ENCODE results near the gene ADAM20.
"Not testable (repeated sequence)": the region's sequence is repeated elsewhere in the genome, so short reads cannot be mapped to it uniquely, and the experiment has no call there.

The ADAM20 gene

DNA sequence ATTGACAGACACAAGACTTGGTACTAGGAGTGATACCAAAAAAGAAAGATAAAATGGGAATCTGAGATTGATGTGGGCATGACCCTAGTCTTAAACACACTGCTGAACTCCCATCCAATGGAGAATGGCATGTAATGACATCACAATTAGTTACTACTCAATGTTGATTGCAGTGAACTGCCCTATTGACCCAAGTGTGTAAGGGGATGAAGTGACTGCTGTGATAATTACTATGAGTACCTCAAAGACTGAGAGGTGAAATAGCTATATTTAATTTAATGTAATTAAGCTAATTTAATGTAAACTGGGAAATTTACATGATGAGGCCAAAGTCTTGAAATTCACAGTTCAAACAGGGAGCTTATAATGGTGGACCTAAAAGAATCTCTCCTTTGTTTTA is at the start of gene ADAM20:
ADAM20 (minus strand) TSS at position 101 of the 400 bp plus-strand sequence. CDS start 10,247 bp downstream, outside the sequence.
- DNase-seq (ENCODE audit: low read depth) = no peak

DNA sequence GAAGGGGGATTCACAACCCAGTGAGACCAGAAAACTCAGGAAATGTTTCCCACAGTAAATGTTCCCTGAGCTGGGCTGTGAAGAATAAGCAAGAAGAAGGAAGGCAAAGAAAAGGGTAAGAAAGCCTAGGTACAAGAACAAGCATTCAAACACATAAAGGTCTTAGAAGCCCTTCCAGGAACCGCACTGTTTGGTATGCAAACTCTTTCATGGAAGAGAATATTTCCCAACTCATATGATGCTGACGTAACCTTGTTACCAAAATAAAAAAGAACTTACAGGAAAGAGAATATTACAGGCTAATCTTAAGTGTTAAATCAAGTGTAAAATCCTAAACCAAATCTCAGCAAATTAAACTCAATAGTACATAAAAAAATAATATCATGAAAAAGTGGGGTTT is 42.1 kb upstream of the ADAM20 start:
- no peak for DNase-seq (ENCODE audit: low read depth)

DNA sequence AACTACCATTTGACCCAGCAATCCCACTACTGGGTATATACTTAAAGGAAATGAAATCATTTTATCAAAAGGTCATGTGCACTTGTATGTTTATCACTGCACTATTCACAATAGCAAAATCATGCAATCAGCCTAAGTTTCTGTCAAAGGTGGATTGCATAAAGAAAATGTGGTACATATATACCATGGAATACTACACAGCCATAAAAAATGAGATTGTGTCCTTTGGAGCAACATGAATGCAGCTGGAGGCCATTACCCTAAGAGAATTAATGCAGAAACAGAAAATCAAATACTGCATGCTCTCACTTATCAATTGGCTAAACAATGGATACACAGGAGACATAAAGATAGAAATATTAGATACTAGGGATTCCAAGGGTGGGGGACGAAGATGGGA is 38.2 kb upstream of the ADAM20 start:
- no peak for DNase-seq (ENCODE audit: low read depth)

DNA sequence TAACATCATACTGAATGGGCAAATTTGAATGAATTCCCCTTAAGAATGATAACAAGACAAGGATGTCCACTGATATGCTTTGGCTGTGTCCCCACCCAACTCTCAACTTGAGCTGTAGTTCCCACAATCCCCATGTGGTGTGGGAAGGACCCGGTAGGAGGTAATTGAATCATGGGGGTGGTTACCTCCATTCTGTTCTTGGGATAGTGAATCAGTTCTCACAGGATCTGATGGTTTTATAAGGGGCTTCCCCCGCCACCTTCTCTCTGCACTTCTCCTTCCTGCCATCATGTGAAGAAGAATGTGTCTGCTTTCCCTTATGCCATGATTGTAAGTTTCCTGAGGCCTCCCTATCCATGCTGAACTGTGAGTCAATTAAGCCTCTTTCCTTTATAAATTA is 36.3 kb upstream of the ADAM20 start:
- DNase-seq (ENCODE audit: low read depth) = no peak

GRCh38 chr14:70567791-70568190 is 33.0 kb upstream of the ADAM20 start:
- no peak for DNase-seq (ENCODE audit: low read depth)

- DNase-seq (ENCODE audit: low read depth) = no peak
These were observed 29.1 kb upstream of the ADAM20 start for GRCh38 chr14:70563869-70564268.

- DNase-seq (ENCODE audit: low read depth) = no peak
These were observed 28.6 kb upstream of the ADAM20 start for GRCh38 chr14:70563417-70563816.

DNA sequence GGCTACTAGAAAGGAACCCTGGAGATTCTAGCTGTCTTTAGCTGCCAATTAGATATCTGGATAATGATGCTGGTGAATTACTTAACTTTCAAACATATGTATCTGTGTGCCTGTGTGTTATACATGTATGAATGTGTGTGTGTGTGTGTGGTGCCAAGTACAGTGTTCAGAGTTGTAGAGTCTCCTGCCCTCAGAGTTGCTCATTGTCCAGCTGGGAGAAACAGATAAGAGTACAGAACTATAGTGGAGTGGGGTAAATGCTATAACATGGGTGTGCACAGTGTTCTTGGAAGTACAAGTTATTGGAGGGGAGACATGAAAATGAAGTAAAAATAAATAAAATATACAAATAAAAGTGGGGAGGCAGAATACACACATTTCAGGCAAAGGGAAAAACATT is 23.6 kb upstream of the ADAM20 start:
- no peak for DNase-seq (ENCODE audit: low read depth)

- DNase-seq (ENCODE audit: low read depth) = no peak
These were observed 21.1 kb upstream of the ADAM20 start for GRCh38 chr14:70555890-70556289.

DNA sequence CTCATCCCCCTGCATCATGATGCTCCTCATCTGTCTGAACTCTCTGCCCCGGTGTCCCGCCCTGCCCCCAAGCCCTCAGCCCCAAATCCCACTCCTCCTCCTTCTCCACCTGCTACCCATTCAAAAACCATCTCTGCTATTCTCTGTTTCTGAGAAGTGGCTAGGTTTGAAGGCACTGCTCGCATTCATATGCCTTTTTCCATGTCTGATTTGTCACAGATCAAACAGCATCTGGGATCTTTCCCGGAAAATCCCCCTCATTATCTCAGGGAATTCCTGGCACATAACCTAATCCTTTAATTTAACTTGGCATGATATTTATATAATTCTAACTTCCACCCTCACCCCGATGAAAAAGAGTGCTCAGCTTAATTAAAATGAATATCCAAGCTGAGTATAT is 3.3 kb upstream of the ADAM20 start:
- DNase-seq (ENCODE audit: low read depth) = no peak

DNA sequence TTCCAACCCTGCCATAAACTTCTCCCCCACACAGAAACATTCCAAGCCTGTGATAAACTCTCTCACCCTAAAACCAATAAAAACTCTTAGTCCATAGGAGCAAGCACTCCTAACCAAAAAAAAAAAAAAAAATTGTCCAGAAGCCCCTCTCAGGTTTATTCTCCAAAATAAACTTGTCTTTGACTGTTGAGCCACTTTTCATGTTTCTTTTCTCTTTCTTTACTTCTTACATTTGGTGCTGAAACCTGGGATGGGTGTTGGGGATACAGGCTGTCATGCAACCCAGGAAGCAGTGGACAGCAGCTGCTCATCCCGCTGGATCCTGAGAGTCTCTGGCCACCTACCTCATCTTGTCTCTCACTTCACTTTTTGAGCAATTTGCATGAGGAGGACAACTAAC is 2.0 kb upstream of the ADAM20 start:
- no peak for DNase-seq (ENCODE audit: low read depth)

- DNase-seq (ENCODE audit: low read depth) = no peak
These were observed 4.4 kb downstream of the ADAM20 start for GRCh38 chr14:70530417-70530816.

- DNase-seq (ENCODE audit: low read depth) = no peak
These were observed 7.2 kb downstream of the ADAM20 start for GRCh38 chr14:70527501-70528105.

DNA sequence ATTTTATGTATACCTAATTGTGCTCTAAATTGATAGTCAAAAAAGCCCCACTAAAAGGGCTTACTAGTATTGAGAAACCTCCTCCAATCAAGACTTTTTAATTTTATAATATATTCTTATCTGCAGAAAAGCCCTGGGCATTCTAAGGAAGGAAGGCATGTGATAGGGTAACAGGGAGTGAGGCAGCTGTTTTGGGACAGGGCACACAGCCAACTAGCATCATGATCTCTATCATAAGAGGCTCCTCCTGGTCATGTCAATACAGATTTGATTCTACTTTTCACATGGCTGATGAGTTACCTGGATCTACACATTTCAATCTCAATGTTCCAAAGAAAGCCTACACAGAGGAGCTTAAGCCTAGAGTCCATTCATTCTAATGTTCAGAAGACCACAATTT is 9.1 kb downstream of the ADAM20 start:
- no peak for DNase-seq (ENCODE audit: low read depth)

DNA sequence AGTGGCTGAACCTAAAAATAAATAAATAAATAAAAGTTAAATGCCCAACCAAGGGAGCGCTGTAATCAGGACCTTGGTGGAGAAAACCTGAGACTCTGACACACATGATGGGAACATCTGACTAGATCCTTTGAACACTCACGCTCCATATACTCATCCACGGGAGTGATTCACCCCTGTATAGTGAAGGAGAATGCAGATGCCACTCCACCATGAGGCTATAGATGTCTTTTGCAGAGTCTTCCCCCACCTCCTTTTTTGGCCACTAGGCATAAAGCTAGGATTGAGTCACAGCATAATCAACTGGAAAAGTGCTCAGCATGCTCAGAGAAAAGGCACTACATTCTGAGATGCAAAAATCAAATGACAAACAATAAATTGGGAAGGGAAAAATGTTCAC is 19.0 kb downstream of the ADAM20 start:
- no peak for DNase-seq (ENCODE audit: low read depth)

- no peak for DNase-seq (ENCODE audit: low read depth)
These were observed 20.4 kb downstream of the ADAM20 start for GRCh38 chr14:70514168-70515069.

DNA sequence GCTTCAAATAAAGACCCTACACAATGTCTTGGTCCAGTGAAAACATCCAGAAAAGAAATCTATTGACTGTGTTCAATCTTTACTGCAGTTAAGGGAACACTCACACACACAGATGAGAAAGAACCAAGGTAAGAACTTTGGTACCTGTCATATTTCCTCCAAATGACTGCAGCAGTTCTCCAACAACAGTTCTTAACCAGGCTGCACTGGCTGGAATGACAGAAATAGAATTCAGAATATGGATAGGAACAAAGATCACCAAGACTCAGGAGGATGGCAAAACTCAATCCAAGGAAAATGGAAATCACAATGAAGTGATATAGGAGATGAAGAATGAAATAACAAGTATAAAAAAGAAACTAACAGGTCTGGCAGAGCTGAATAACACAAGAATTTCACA is 36.6 kb downstream of the ADAM20 start:
- no peak for DNase-seq (ENCODE audit: low read depth)

- DNase-seq (ENCODE audit: low read depth) = no peak
These were observed 45.1 kb downstream of the ADAM20 start for GRCh38 chr14:70489579-70490200.

DNA sequence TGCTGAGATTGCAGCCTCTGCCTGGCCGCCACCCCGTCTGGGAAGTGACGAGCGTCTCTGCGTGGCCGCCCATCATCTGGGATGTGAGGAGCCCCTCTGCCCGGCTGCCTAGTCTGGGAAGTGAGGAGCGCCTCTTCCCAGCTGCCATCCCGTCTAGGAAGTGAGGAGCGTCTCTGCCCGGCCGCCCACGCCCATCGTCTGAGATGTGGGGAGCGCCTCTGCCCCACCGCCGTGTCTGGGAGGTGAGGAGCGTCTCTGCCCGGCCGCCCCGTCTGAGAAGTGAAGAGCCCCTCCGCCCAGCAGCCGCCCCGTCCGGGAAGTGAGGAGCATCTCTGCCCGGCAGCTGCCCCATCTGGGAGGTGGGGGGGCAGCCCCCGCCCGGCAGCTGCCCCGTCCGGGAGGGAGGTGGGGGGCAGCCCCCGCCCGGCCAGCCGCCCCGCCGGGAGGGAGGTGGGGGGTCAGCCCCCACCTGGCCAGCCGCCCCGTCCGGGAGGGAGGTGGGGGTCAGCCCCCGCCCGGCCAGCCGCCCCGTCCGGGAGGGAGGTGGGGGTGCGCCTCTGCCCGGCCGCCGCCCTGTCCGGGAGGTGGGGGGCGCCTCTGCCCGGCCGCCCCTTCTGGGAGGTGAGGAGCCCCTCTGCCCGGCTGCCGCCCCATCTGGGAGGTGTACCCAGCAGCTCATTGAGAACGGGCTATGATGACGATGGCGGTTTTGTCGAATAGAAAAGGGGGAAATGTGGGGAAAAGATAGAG is 57.3 kb downstream of the ADAM20 start:
- not testable (repeated sequence) for DNase-seq (ENCODE audit: low read depth)

- DNase-seq (ENCODE audit: low read depth) = not testable (repeated sequence)
These were observed 59.3 kb downstream of the ADAM20 start for GRCh38 chr14:70475459-70475858.

DNA sequence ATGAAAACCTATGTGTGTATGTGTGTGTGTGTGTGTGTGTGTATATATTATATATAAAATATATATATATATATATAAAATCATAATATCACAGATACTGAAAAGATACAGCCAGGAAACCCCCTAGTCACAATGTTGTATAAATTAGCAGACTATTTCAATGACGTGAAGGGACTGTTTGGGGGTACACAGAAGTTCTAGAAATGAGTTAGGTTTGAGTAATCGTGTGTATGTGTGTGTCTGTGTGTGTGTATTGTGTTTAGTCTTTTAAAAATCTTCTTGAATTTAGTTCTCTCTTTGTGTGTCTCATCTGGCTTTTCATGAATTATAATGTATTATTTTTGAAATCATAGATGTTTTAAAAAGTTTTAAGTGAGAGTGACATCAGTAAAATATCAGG is 61.0 kb downstream of the ADAM20 start:
- no peak for DNase-seq (ENCODE audit: low read depth)
